Prostate gland (tissue), 2 donors: ENCODE results near the gene XPOT.

Experiments used
- CTCF ChIP-seq, 4 experiments: fragments of 200-600 bp in 2 of 4; fragments of 450-650 bp in 2 of 4; sonication (generic) in 2 of 4; IDR thresholded peaks; 1 replicate in 3 of 4; 2 replicates in 1 of 4; pipeline ENCODE4 v1.5.1; 2016 to 2019; ENCODE audit warnings: antibody characterized with exemption in 4 of 4, mild to moderate bottlenecking in 2 of 4, moderate library complexity in 2 of 4
- POLR2A ChIP-seq: fragments of 450-650 bp; IDR thresholded peaks from one replicate; pipeline ENCODE4 v1.6.1; 2016; ENCODE audit warnings: antibody characterized with exemption, mild to moderate bottlenecking

- TF ChIP-seq CTCF (IDR thresholded peaks at IDR 0.05) (no peak), POLR2A (no peak)
These were observed 19.2 kb upstream of the XPOT start for GRCh38 chr12:64385019-64385418.
